Stimulated activated CD8-positive, alpha-beta memory T cell treated with anti-CD3 and anti-CD28 coated beads, Interleukin-12 subunit alpha, Interleukin-12 subunit beta, amount 100 ng/mL, for 24 hours (primary cell): ENCODE results near the gene RGS7.
"Not testable (repeated sequence)": the region's sequence is repeated elsewhere in the genome, so short reads cannot be mapped to it uniquely, and the experiment has no call there.

Source experiments
- DNase-seq: peaks from one replicate; pipeline ENCODE4 v3.0.0-alpha.2; 2020; ENCODE audit errors: extremely low read depth

RGS7 gene

DNA sequence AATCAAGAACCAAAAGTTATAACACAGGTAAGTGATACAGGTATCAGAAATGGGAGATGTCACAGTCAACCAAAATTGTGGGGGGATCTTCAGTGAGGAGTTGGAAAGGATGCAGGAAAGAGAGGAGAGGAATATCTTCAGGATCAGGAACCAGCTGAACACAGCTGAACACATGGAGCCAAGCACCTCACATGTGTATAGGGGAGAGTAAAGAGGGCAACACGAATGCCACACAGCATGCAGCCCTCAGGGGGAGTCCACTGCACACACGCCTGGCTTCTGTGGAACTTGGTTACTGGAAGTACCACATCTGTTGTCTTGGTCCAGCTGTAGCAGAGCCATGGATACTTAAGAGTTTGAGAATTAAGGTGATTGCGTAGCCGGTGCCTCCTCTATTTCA, 218.8 kb downstream of the RGS7 start:
- DNase-seq: no peak

DNA sequence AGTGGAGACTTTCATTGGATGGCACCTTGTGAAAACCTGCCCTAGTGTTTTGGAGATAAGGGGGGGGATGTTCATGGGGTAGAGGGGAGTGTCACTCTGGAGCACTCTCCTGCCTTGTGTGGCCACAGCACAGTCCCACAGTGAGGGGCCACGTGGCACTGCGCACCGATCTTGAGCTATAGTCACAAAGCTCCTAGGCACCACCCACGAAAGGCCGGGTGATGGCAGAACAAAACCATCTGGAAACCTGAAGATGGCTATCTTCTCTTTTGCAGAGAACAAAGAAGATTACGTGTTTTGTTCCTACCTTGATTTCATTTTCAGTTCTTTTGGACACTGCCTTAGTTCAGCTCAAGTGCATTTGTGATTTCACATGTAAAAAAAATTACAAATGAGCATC, 220.6 kb downstream of the RGS7 start:
- no peak for DNase-seq

DNA sequence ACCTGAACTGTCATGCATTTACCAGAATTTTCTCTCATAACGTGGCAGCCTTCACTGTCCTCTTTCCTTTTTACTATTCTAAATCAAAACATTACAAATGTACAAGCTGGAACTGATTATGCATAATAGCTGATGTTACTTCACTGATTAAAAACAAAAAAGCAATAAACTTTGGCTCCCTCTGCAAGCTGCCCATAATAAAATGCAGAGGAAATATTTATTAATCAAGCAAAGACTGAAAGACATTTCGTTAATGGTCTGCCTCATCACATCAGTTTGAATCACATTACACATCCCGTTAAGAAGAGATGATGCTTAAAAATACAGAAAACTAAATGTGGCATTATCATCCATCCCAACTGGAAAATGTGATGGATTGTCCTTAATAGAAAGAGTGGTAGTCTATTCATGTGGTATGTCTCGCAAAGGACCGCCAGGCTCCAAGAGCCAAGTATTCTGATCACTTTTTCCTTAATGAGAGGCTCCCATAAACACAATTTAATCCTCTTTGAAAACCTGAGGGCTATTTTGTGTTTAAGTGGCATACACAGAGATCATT, 225.3 kb downstream of the RGS7 start:
- DNase-seq: no peak

DNA sequence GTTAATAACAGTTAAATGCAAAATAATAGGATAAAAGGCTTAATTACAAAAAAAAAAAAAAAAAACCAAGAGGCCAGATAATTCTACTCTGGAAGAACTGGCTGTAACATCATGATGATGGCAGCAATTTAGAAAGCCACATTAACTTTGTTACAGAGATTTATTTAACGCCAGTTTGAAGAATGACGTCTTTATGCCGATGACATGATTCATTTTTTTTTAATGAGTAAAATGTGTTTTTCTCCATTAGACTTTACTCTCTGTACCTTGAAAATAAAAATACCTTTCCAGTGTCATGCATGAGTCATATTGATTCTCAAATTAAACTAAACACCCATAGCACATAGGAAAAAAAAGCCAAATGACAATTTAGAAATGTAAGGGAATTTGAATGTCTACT, 226.1 kb downstream of the RGS7 start:
- no peak for DNase-seq

DNA sequence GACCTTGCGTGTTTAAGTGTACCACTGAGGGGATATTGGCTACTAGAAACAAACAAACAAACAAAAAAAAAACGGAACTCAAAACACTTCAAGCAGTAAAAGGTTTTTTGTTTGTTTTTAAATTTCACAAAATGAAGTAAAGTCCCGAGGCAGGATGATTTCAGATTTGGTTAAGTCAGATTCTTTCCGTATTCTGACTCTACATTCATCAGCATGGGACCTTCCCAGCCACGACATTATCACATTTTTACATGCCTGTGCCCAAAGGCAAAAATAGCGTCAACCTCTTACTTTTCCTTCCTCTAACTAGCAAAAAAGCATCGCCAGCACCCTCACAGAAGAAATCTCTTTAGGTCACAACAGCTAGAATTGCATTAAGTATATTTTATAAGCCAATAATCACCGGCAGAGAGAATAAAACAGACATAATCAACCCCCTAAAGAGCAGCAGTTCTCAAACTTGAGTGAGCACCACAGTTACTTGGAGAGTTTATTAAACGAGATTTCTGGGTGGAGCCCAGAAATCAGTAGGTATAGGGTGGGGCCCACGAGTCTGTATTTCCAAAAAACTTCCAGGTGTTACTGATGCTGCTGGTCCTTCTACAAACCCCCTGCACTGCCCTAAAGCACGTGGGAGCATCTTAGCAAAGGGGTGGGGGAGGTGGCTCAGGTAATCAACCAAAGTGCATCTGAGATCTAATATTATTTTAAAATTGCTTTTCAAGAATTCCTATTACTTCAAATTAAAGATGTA, 227.6 kb downstream of the RGS7 start:
- no peak for DNase-seq

DNA sequence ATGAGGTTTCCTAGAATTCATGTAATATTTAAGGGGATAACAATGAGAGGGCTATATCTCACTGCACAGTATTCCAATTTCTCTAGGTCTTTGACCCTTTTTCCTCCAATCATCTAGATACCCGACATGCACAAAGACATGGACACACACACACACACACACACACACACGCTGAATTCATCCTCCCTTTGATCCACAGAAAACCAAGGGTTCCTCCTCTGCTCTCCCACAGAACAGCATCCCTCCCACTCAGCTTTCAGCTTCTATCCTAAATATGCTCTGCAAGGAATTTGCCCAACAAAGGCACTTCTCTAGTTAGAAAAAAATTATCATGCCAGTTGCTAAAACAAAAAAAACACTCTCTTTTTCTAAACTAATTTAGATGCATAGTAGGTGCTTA, 231.7 kb downstream of the RGS7 start:
- DNase-seq: no peak

DNA sequence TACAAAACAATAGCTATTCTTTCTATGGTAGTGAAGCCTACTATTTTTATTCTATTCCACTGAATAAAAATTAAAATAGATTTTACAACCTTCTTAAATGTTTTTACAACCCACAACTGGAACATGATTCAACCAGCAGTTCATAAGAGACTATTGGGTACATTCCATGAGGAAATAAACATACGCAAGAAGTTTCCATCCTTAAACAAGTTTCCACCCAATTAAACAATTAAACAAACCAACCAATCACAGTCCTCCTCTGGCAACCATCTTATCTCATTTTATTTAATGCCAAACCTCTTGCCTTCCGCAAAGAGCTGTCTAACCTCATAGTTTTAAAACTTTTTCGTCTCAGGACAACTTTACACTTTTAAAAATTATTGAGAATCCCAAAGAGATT, 239.0 kb downstream of the RGS7 start:
- DNase-seq: no peak

DNA sequence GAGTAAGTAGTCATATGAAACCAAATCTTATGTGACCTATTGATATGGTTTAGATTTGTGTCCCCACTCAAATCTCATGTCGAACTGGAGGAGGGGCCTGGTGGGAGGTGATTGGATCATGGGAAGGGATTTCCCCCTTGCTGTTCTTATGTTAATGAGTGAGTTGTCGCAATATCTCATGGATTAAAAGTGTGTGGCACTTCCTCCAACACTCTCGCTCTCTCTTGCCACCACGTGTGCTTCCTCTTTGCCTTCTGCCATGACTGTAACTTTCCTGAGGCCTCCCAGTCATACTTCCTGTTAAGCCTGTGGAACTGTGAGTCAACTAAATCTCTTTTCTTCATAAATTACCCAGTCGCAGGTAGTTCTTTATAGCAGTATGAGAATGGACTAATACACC, 241.2 kb downstream of the RGS7 start:
- no peak for DNase-seq

DNA sequence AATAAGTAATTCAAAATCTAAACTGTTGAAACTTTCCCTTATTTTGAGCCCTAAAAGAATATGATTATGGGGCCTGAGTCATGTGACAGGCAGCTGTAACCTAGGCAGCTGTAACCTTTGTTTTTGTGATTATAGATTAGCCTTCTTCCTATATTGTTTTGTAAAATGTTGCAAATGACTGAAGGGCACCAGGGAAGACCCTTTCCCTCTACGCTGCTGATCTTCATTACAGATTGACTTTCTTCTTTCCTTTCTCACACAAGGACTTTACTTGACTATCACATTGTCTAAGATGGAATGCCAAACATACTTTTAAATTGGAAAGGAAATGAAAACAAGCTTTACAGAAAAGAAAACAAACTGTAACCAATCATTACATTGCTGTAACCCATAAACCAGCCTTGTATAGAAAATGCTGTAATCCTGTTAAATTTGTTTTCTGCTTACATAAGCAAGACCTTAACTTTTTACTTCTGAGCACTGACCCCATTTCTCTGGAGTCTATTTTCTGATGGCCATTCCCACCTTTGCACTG, 242.2 kb downstream of the RGS7 start:
- DNase-seq: no peak

DNA sequence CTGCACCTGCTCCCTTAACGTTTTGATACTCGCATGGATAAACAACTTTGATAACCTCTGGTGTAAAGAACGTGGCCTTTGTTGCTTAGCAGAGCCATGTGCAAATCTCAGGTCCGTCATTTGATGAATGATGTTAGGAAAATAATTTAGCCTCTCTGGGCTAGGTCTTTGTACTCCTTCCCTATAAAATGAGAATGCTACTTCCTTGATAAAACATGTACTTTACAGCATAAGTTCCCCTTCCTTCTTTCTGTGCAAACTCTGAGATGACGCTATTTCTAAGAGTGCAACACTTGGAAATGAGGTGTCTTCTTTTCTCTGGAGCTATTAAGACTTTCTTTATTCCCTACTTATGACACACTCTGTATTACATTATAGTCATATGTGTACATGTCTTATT, 243.4 kb downstream of the RGS7 start:
- DNase-seq: no peak

DNA sequence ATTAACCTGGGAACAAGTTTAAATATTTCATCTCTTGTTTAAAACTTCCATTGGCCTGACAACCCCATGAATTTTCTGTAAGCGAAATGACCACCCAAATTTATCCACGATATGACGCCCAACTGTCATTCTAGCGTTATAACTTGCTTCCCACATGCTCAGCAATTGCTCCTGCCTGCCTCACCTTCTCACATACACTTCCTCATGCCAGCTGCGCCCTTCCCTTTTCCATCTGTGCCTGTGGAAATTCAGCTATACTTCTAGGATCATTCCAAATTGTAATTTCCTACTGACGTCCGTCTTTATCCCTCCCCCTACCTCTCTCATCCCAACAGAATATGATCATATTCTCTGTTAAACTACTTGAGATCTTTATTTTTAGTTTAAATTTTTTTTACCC, 248.0 kb downstream of the RGS7 start:
- no peak for DNase-seq

DNA sequence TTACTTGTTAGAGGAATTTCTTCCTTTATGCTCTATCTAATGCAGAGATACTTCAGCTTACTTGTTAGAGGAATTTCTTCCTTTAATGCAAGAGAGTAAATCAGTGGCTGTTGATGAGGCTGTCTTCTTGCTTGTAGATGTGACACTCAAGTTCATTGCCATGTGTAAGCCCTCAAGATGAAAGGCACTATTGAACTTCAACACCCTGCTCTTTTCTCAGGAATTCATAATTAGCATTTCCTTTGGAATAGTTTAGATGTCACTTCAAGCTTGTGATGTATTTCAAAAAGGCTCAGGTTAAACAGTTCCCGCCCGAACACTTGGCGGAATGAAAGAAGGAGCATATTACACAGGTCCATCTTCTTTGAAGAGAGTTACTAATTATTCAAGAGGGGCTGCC, 251.9 kb downstream of the RGS7 start:
- no peak for DNase-seq

DNA sequence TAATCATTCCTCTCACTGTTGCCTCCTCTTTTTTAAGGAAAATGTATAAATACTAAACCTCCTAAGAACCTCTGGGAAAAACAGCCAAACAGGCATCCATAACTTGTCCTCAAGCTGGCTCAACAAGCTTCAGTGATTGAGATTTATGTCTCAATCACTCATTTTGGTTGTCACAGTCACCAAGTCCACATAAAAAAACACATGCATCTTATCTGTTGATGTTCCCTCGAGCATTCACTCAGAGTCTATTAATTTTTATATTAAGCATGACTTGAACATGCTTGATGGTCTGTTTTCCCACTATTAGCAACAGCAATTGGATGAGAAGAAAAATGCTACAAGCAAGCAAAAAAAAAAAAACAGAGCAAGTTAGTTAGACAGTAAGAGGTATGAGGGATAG, 254.3 kb downstream of the RGS7 start:
- no peak for DNase-seq

DNA sequence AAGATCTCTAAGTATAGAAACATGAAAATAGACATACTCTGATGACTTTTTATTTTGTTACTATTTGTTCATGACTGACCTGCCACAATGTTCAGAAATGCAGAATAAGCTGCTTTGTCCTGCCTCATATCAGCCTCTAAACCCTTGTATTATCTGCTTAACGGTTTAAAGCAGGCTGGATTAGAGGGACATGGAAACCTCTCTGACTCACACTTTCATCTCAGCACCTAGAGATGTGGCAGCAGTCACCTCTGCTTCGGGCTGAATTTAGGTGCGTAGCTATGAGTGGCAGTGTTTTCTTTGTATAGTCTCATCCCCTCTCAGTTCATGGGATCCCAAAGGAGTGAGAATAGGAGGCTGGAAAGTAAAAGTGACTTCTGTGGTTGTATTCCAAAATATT, 255.4 kb downstream of the RGS7 start:
- DNase-seq: no peak

DNA sequence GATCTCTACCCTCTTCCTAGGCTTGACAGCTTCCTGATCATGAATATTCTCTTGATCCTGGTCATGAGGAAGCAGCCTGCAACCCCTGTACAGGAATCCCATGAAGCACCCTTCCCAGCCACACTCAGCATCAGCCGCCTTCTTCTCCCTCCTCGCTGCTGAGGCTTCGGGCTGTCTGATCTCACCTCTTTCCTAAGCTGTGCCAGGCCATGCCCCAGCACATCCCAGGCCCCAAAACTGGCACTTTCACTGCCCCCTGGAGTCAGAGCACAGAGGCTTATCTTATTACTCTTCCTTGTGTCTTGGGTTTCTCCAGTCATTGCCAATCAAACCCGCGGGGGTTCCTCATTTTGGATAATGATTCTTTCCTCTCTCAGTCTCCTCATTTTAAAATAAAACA, 259.5 kb downstream of the RGS7 start:
- no peak for DNase-seq

DNA sequence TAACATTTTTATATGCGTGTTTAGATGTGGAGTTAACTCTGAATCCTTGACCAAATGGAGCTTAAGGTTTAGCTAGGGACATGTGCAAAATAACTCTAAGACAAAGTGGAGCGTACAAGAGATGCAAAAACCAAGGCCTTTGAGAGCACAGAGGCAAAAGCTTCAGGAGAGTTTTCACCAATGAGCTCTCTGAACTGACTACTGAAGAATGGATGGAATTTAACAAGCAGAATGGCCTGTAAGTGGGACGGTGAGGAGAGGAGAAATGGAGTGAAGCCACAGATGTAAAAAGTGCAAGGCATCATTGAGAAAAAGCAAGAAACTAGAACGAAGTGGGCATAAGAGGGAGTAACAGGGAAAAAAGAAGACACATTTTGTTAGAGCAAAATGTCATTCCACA, 260.0 kb downstream of the RGS7 start:
- no peak for DNase-seq

DNA sequence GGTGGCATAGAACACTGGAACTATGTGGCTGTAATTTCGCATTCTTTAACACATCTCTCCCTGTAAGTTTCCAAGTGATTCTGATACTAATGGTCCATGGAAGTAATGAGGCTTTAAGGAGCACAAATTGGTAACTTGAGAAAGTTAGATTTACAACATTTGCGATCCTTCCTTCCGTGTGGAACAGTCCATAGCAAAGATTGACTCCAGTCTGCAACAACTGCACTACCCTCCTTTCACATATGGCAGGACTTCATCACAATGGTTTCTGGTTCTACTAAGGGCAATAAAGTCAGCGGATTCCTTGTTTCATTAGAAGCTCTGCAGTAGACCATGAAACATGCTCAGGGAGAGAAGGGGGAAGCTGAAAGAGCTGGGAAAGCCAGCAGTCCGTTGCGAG, 261.2 kb downstream of the RGS7 start:
- no peak for DNase-seq

DNA sequence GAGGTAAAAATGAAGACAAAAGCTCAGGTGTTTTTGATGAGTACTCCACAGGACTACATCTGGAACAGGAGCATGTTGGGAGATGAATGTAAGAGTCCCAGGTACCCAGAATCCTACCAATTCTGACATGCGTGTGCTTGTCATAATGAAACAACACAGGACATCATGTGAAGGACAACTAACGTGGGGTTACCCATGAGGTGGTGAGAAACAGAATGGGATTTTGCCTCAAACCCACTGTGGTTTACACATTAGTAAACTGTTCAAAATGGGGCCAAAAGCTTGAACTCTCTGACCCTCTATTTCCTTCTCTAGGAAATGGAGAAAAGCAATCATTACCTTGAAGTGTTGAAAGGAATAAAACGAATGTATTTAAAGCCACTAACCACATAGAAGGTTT, 266.2 kb downstream of the RGS7 start:
- no peak for DNase-seq

DNA sequence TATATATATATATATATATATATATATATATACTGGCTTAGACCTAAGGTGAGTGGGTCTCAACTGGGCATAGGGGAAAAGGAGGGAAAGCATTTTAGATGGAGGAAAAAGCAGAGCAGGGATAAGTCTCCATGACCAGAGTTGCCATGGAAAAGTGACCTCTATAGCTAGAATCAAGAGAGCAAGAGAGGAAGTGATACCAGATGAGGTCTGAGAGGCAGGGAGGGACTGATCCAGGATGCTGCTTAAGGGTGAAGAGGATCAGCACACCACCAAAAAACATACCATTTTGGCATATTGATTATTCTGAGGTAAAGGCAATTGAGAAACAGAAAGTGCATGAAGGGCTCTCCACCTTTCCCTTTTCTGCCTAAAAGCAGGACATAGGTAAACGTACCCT, 267.9 kb downstream of the RGS7 start:
- DNase-seq: not testable (repeated sequence)

DNA sequence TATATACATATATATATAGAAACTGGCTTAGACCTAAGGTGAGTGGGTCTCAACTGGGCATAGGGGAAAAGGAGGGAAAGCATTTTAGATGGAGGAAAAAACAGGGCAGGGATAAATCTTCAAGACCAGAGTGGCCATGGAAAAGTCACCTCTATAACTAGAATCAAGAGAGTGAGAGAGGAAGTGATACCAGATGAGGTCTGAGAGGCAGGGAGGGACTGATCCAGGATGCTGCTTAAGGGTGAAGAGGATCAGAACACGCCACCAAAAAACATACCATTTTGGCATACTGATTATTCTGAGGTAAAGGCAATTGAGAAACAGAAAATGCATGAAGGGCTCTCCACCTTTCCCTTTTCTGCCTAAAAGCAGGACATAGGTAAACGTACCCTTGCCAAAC, 268.9 kb downstream of the RGS7 start:
- DNase-seq: not testable (repeated sequence)

DNA sequence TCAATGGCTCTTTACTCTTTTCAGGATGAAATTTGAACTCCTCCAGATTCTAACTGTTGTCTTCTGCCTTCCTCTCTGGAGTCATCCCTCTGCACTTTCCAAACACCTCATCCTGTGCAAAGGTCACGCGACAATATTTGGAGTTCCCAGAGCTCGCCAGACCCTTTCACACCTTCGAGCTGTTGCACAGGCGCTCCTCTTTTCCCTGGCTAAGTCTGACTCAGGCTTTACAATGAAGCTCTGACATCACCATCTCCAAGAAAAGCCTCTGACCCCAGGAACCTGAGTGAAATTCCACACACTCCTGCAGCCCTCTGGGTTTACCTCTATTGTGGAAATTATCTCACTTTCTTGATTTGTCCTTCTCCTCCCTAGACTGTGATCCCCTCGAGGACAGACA, 270.3 kb downstream of the RGS7 start:
- DNase-seq: no peak

DNA sequence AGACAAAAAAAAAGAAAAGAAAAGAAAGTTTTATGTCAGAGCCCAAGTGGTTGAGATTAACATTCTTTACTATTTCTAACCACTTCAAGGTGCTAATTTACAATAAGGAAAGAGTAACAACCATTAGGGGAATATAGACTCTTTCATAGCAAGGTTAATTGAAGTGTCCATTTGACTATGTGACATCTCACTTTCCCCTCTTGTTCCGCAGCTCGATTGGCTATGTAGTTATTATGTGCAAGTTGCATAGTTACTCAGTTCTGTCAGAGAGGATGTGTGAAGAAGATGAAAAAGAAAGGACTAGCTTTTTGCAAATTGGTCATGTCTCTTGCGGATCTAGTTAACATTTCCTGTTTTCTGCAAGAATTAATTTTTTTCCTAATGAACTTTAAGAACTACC, 273.7 kb downstream of the RGS7 start:
- DNase-seq: no peak

DNA sequence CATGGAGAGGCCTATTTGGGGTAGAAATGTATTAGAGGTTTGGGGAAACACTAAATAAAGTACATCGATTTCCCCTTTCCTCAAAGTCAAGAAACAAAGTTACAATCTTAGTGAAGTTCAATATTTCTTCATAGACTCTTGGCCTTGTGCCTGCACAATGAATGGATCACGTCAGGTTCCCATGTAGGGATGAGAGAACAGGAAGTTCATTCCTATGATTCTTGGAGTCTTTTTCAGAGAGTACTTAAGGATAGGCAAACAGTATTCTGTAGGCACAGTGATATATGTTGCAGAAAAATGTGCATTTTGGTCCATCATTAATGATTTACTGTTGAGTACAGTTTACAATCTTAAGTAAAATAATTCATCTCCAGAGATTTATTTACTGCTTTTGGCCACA, 275.5 kb downstream of the RGS7 start:
- DNase-seq: no peak

DNA sequence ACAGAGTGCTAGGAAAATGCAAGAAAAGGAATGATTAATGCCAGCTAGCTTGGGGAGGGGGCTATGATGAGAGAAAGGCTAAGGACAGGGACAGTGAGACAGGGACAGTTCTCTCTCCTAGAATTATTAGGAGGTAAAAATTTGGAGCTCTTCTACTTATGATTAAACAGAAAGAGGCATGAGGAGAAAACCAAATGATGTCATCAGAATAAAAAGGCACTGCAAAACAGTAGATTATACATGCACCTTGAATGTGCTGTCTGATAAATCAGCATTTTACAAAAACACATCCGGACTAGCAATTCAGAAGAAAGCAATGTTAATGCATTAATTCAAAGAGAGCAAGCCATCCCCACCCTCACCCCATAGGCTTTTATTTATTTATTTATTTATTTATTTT, 277.5 kb downstream of the RGS7 start:
- DNase-seq: no peak
